Stimulated activated CD8-positive, alpha-beta memory T cell treated with anti-CD3 and anti-CD28 coated beads, Interleukin-15, amount 100 ng/mL, for 4 hours (primary cell): Measurements from ENCODE around the gene PCNX3.
"Not testable (repeated sequence)": the region's sequence is repeated elsewhere in the genome, so short reads cannot be mapped to it uniquely, and the experiment has no call there.

Experiments
- DNase-seq, 2 donors: peaks; one replicate each; pipeline ENCODE4 v3.0.0-alpha.2; 2020; ENCODE audit warnings: low read depth in 2 of 2

The PCNX3 gene

DNA sequence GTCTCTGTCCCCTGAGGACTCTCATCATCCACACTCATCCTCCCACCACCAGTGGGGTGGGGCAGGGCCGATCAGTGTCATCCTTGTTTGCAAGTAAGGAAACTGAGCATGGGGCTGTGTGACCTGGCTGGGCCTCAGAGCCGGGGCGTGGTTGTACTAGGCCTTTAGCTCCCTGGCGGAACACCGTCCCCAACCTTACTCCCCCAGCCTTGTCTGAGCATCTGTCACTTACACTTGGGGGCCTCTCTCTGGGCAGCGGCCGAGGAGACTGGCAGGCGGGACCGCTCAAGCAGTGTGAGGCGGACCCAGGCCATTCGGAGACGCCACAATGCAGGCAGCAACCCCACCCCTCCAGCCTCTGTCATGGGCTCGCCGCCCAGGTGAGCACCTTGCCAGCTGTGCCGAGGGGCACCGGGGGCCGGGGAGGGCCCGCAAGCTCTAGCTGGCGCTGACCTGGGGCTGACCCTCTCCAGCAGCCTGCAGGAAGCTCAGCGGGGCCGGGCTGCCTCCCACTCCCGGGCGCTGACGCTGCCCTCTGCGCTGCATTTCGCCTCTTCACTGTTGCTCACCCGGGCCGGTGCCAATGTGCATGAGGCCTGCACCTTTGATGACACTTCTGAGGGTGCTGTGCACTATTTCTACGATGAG, 3.8 kb downstream of the PCNX3 start:
- DNase-seq: no peak

- no peak for DNase-seq
Observed at GRCh38 chr11:65620666-65621065, 5.1 kb downstream of the PCNX3 start.

GRCh38 chr11:65621460-65621859, 5.9 kb downstream of the PCNX3 start:
- DNase-seq: no peak

DNA sequence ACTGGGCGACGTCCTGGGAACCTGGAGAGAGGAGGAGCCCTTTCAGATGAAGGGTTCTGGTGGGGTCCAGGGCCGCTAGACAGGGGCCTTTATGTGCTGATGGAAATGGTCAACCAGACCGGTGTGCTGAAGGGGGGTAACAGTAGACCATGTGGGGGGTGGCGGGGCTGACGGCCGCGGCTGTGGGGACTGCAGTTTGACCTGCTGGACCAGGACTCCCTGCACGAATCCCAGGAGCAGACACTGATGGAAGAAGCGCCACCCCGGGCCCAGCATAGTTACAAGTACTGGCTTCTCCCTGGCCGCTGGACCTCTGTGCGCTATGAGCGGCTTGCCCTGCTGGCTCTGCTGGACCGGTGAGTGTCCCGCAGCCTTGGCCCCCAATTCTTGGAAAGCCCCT, 6.4 kb downstream of the PCNX3 start:
- DNase-seq: no peak

DNA sequence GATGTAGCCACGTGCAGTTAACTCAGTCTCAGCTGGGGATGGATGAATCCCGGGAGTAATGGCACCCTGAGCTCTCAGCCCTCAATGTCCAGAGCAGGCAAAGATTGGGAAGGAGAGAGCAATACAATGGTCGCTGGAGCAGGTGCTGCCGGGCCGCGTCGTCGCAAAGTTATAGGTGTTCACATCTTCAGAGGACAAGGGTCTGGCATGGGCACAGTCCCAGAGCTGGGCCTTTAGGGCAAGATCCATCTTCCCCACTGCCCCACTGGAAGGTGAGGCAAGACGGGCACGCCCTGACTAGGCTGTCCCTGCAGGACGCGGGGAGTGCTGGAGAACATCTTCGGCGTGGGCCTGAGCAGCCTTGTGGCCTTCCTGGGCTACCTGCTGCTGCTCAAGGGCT, 7.6 kb downstream of the PCNX3 start:
- no peak for DNase-seq

GRCh38 chr11:65623852-65624616, 8.5 kb downstream of the PCNX3 start:
- no peak for DNase-seq

GRCh38 chr11:65624931-65625627, 9.5 kb downstream of the PCNX3 start:
- no peak for DNase-seq

DNA sequence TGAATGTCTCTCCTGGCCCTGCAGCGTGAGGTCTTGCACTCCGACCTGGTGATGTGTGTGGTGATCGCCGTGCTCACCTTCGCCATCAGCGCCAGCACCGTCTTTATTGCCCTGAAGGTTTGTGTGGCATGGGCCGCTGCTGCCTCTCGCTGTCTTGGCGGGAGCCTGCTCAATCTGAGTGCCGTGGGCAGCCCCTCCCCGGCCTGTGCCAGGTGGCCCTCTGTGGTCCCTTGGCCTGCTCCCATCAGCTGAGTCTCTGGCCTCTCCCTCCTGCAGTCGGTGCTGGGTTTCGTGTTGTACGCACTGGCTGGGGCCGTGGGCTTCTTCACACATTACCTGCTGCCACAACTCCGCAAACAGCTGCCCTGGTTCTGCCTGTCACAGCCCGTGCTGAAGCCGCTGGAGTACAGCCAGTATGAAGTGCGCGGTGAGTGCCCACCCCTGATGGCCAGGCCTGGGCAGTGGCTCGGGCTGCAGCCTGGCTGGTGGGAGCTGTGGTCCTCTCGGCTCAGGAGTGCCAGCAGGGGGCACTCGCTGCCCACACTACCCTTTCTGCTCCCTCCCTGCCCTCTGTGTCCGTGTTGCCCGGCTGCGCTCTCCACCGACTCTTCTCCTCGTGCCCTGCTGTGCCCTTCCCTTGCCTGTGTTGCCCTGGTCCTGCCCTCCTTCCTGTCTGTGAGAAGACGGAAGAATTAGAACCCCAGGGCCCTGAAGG, 10.2 kb downstream of the PCNX3 start:
- no peak for DNase-seq

DNA sequence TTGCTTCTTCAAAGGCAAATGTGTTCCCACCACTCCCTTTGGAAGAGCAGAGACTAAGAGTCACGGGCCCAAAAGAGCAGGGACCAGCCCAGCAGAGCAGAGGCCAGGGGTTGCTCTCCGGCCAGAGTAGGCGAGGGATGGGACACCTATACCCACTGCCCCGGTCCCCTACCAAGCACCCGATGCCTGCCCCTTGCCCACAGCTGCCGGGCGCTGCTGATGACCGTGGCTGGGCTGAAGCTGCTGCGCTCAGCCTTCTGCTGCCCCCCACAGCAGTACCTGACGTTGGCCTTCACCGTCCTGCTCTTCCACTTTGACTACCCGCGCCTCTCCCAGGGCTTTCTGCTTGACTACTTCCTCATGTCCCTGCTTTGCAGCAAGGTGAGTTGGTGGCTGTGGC, 11.6 kb downstream of the PCNX3 start:
- DNase-seq: no peak

GRCh38 chr11:65629579-65629978, 14.0 kb downstream of the PCNX3 start:
- DNase-seq: no peak

DNA sequence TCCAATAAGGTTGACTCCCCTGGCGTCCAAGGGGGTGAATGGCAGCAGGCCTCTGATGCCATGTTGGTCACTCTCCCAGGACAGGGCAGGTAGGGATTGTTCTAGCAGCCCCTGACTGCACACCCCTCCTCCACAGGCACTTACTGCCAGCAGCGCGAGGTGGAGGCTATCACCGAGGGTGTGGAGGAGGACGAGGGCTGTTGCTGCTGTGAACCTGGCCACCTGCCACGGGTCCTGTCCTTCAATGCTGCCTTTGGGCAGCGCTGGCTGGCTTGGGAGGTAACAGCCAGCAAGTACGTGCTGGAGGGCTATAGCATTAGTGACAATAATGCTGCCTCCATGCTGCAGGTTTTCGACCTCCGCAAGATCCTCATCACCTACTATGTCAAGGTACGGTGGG, 14.6 kb downstream of the PCNX3 start:
- DNase-seq: no peak

- DNase-seq: no peak
Observed at GRCh38 chr11:65633390-65634108, 18.0 kb downstream of the PCNX3 start.

DNA sequence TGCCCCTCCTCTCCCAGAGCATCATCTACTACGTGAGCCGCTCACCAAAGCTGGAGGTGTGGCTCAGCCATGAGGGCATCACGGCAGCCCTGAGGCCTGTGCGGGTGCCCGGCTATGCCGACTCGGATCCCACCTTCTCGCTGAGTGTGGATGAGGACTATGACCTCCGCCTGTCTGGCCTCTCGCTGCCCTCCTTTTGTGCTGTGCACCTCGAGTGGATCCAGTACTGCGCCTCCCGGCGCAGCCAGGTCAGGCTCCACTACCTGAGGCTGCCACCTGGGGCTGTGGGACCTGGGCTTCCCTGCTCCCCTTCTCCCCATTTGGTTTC, 18.5 kb downstream of the PCNX3 start:
- no peak for DNase-seq

DNA sequence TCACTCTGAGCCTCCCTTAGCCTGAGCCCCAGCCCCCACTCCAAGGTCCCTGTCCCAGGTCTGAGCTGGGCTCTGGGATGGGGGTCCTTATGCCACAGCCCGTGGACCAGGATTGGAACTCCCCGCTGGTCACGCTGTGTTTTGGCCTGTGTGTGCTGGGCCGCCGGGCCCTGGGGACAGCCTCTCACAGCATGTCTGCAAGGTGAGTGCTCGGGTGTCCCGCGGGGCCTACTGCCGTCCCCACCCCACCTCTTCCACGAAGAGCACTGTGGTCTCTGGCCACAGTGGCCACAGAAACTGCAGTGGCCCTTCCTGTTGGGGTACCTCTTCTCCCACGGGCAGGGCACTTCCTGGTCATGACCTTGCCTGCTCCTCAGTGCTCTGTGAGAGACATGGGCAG, 18.9 kb downstream of the PCNX3 start:
- DNase-seq: no peak

DNA sequence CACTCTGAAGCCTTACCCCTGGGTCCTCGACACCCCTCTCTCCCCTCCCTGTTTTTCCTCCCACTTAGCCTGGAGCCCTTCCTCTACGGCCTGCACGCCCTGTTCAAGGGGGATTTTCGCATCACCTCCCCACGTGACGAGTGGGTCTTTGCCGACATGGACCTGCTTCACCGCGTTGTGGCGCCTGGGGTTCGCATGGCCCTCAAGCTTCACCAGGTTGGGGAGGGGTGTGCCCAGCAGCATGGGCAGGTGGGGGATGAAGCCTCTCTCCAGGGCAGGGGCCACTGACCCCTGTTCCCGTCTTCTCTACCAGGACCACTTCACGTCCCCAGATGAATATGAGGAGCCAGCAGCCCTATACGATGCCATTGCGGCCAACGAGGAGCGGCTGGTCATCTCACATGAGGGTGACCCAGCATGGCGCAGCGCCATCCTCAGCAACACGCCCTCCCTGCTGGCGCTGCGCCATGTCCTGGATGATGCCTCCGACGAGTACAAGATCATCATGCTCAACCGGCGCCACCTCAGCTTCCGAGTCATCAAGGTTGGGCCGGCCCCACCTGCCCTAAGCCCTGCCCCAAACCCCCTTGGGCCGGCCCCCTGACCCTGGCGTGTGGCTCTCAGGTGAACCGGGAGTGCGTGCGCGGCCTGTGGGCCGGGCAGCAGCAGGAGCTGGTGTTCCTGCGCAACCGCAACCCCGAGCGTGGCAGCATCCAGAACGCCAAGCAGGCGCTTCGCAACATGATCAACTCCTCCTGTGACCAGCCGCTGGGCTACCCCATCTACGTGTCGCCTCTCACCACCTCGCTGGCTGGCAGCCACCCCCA, 19.5 kb downstream of the PCNX3 start:
- no peak for DNase-seq

DNA sequence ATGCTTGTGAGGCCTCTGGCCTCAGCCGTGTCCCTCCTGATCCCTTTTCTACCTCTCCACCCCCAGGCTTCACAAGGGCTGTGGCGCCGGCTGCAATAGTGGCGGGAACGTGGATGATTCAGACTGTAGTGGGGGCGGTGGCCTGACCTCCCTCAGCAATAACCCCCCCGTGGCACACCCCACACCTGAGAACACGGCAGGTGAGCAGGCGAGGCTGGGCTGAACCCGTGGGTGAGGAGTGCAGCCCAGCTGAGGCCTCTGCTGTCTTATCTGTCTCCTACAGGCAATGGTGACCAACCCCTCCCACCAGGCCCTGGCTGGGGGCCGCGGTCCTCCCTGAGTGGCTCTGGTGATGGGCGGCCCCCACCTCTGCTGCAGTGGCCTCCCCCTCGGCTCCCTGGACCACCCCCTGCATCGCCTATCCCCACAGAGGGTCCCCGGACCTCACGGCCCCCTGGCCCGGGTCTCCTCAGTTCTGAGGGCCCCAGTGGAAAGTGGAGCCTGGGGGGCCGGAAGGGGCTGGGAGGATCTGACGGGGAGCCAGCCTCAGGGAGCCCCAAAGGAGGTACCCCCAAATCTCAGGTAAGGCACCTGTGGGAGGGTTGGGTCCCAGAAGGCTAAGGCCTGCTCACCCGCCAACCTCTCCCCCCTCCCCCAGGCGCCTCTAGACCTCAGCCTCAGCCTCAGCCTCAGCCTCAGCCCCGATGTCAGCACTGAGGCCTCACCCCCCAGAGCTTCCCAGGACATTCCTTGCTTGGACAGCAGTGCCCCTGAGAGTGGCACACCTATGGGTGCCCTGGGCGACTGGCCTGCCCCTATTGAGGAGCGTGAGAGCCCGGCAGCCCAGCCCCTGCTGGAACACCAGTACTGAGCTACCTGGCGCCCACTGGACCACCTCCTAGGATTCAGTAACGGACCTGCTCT, 20.8 kb downstream of the PCNX3 start:
- DNase-seq: no peak

DNA sequence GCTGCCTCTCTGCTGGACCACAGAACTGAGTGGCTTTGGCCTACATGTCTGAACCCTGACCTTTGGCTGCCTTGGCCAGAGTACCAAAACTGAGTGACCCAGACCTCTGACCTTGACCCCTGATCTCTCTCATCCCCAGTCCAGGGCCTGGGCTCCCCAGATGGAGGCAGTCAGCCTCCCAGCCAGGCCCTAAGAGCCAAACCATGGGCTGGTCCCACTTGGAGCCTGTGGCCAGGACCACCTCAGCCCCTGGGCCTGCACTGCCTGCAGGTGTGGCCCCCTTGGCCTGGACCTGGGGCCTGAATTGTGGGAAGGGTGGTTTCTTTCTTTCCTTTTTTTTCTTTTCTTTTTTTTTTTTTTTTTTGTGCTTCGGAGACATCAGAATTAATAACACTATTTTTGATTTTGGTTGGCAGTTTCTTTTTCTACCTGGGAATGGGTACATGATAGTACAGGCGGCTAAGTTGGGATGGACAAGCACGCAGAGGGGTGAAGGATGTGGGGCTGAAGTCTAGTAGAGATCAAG, 21.5 kb downstream of the PCNX3 start:
- no peak for DNase-seq

GRCh38 chr11:65637794-65638419, 22.3 kb downstream of the PCNX3 start, which contains the start of gene SIPA1:
TSS of gene SIPA1 (plus strand) at chr11:65638101. CDS start at chr11:65640922, 2,821 bp downstream.
- peak; percentile 34 to 57 for DNase-seq

DNA sequence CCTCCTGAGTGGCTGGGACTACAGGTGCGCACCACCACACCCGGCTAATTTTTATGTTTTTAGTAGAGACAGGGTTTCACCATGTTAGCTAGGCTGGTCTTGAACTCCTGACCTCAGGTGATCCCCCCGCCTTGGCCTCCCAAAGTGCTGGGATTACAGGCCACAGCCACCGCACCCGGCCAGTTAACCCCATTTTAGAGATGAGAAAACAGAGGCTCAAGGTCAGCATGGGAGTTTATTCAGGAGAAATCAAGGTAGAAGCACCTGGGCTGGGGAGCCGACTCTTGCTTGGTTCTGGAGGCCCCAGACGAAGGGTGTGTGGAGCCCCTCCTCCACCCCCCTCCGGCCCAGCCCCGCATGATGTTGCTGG, 23.6 kb downstream of the PCNX3 start:
- not testable (repeated sequence) for DNase-seq
